HCT116 (cell line): ENCODE data around the gene NAGK. TPM values are rescaled to one million over a fixed set of nuclear protein-coding genes. Genes with fewer than 3 reads are reported as not detected.

Experiments used
- ATAC-seq: fragments of 200-7000 bp; cut with Tn5 transposase; 2 replicates; pipeline ENCODE4 v1.9.1; 2020; ENCODE audit warnings: mild to moderate bottlenecking, moderate library complexity
- BruUV-seq: library from RNA; stranded (reverse); fragments of 400-500 nt; replicated peaks from 2 replicates; lab custom pipeline; 2021; lab: Mats Ljungman, UMichigan
- CTCF ChIA-PET: fragments of 300-600 bp; sonication (Branson Sonifier 250); formaldehyde crosslinking; loops from one replicate; lab custom pipeline; 2021; ENCODE audit warnings: antibody characterized with exemption; lab: Charles Lee
- POLR2A ChIA-PET: fragments of 300-600, 350-600 bp; sonication (Branson Sonifier 250); formaldehyde crosslinking; loops from one replicate; lab custom pipeline; 2021; ENCODE audit warnings: antibody characterized with exemption; lab: Charles Lee
- RAD21 ChIA-PET, 2 experiments: fragments of 300-600 bp; sonication (Branson Sonifier 250); formaldehyde crosslinking; loops; one replicate each; lab custom pipeline; 2023; ENCODE audit warnings: low total read pairs in 2 of 2; ENCODE audit not compliant: uncharacterized antibody in 2 of 2, unreplicated experiment in 2 of 2, low non-redundant PET in 1 of 2; lab: Charles Lee
- DNase-seq: peaks from one replicate; pipeline ENCODE4 v3.0.0-alpha.2; 2010; ENCODE audit warnings: low read depth, low spot score
- H2AFZ ChIP-seq: fragments of 200-600 bp; shearing (Covaris generic), sonication (generic); 2 replicates; pipeline ENCODE4 v1.6.1; 2017; ENCODE audit warnings: low read depth, mixed run types, mixed read lengths, antibody characterized with exemption, low read length; ENCODE audit not compliant: poor library complexity, severe bottlenecking
- H3K27ac ChIP-seq: 2 replicates; pipeline ENCODE4 v1.5.1; 2012; ENCODE audit warnings: low read depth, low read length
- H3K27me3 ChIP-seq: fragments of 200-600 bp; sonication (generic); 2 replicates; pipeline ENCODE4 v1.6.1; 2016; ENCODE audit warnings: mixed run types, low read length, mixed read lengths; ENCODE audit not compliant: insufficient read depth
- H3K36me3 ChIP-seq, 2 experiments: fragments of 200-500 bp in 1 of 2; fragments of 200-600 bp in 1 of 2; sonication (Bioruptor generic) in 1 of 2; sonication (generic) in 1 of 2; 2 replicates each; pipeline versions ENCODE4 v1.5.1 to v1.6.1; 2014 to 2016; ENCODE audit warnings: low read length in 2 of 2, inconsistent platforms in 1 of 2, mixed read lengths in 1 of 2, mixed run types in 1 of 2; ENCODE audit not compliant: insufficient read depth in 2 of 2, control insufficient read depth in 1 of 2
- H3K4me1 ChIP-seq, 2 experiments: fragments of 200-600 bp in 1 of 2; sonication (generic) in 1 of 2; 2 replicates each; pipeline versions ENCODE4 v1.5.1 to v1.6.1; 2012 to 2017; ENCODE audit warnings: low read length in 2 of 2, inconsistent platforms in 1 of 2, mild to moderate bottlenecking in 1 of 2, mixed read lengths in 1 of 2, mixed run types in 1 of 2, moderate library complexity in 1 of 2; ENCODE audit not compliant: insufficient read depth in 2 of 2, control insufficient read depth in 1 of 2
- H3K4me2 ChIP-seq: fragments of 200-600 bp; sonication (generic); 2 replicates; pipeline ENCODE4 v1.6.1; 2017; ENCODE audit warnings: mixed run types, low read length, mixed read lengths
- H3K4me3 ChIP-seq, 2 experiments: fragments of 200-600 bp in 1 of 2; sonication (generic) in 1 of 2; replicated peaks in 1 of 2; 2 replicates each; pipeline ENCODE4 v1.5.1; 2011 to 2016; ENCODE audit warnings: low read length in 2 of 2, control low read depth in 1 of 2, low read depth in 1 of 2, mild to moderate bottlenecking in 1 of 2, mixed read lengths in 1 of 2, mixed run types in 1 of 2
- H3K79me2 ChIP-seq: fragments of 200-600 bp; sonication (generic); 2 replicates; pipeline ENCODE4 v1.6.1; 2017; ENCODE audit warnings: mild to moderate bottlenecking, mixed run types, low read length, moderate library complexity, mixed read lengths; ENCODE audit not compliant: insufficient read depth
- H3K9ac ChIP-seq: fragments of 200-600 bp; sonication (generic); 2 replicates; pipeline ENCODE4 v1.6.1; 2016; ENCODE audit warnings: low read length, mixed read lengths
- H3K9me2 ChIP-seq: fragments of 200-600 bp; sonication (generic), shearing (Covaris generic); 2 replicates; pipeline ENCODE4 v1.6.1; 2017; ENCODE audit warnings: mixed run types, mild to moderate bottlenecking, moderate library complexity; ENCODE audit not compliant: insufficient read depth
- H3K9me3 ChIP-seq, 2 experiments: fragments of 200-500 bp in 1 of 2; fragments of 200-600 bp in 1 of 2; sonication (Bioruptor generic) in 1 of 2; sonication (generic) in 1 of 2; 2 replicates each; pipeline ENCODE4 v1.6.1; 2014 to 2017; ENCODE audit warnings: low read length in 2 of 2, mixed read lengths in 2 of 2, inconsistent platforms in 1 of 2, low read depth in 1 of 2, mild to moderate bottlenecking in 1 of 2, mixed run types in 1 of 2, moderate library complexity in 1 of 2; ENCODE audit not compliant: control insufficient read depth in 1 of 2, insufficient read depth in 1 of 2
- H4K20me1 ChIP-seq: fragments of 200-600 bp; sonication (generic), shearing (Covaris generic); 2 replicates; pipeline ENCODE4 v1.6.1; 2017; ENCODE audit warnings: mixed run types, mild to moderate bottlenecking, moderate library complexity; ENCODE audit not compliant: insufficient read depth
- ATF3 ChIP-seq: IDR thresholded peaks from 2 replicates; pipeline ENCODE4 v1.6.1; 2012
- CTCF ChIP-seq, 3 experiments: fragments of 200-600 bp in 1 of 3; sonication (generic) in 1 of 3; IDR thresholded peaks in 2 of 3; conservative IDR thresholded peaks in 1 of 3; 2 replicates each; pipeline ENCODE4 v1.5.1; 2012 to 2017; ENCODE audit warnings: low read depth in 2 of 3, low read length in 2 of 3, antibody characterized with exemption in 1 of 3, borderline replicate concordance in 1 of 3, control low read depth in 1 of 3, mild to moderate bottlenecking in 1 of 3, mixed read lengths in 1 of 3, mixed run types in 1 of 3, moderate library complexity in 1 of 3; ENCODE audit not compliant: insufficient read depth in 1 of 3
- EGR1 ChIP-seq: IDR thresholded peaks from 2 replicates; pipeline ENCODE4 v1.6.1; 2012; ENCODE audit warnings: low read depth
- ELF1 ChIP-seq: IDR thresholded peaks from 2 replicates; pipeline ENCODE4 v1.6.1; 2012; ENCODE audit warnings: low read depth, borderline replicate concordance
- EZH2 ChIP-seq: fragments of 200-600 bp; sonication (generic); IDR thresholded peaks from 2 replicates; pipeline ENCODE4 v1.6.1; 2017; ENCODE audit warnings: antibody characterized with exemption, mixed run types
- JUND ChIP-seq: IDR thresholded peaks from 2 replicates; pipeline ENCODE4 v1.6.1; 2012
- MAX ChIP-seq: IDR thresholded peaks from 2 replicates; pipeline ENCODE4 v1.6.1; 2012
- REST ChIP-seq: IDR thresholded peaks from 2 replicates; pipeline ENCODE4 v1.6.1; 2012; ENCODE audit warnings: low read depth
- SIN3A ChIP-seq: IDR thresholded peaks from 2 replicates; pipeline ENCODE4 v1.6.1; 2012; ENCODE audit warnings: low read depth
- SRF ChIP-seq: IDR thresholded peaks from 2 replicates; pipeline ENCODE4 v1.6.1; 2012; ENCODE audit warnings: low read depth
- YY1 ChIP-seq: IDR thresholded peaks from 2 replicates; pipeline ENCODE4 v1.6.1; 2011; ENCODE audit warnings: low read length, low read depth, moderate library complexity, mild to moderate bottlenecking; ENCODE audit not compliant: insufficient replicate concordance; ENCODE audit errors: extremely low read depth
- ZBTB33 ChIP-seq: IDR thresholded peaks from 2 replicates; pipeline ENCODE4 v1.6.1; 2011; ENCODE audit warnings: mild to moderate bottlenecking, low read length, moderate library complexity; ENCODE audit not compliant: insufficient replicate concordance; ENCODE audit errors: extremely low read depth
- ZFX ChIP-seq: fragments of 450-650 bp; IDR thresholded peaks from 2 replicates; pipeline ENCODE4 v1.6.1; 2017
- ZNF274 ChIP-seq: fragments of 200-500 bp; sonication (Bioruptor generic); IDR thresholded peaks from 2 replicates; pipeline ENCODE4 v1.6.1; 2014; ENCODE audit warnings: mild to moderate bottlenecking, low read depth, low read length, inconsistent platforms
- intact Hi-C: fragments of 100-400 bp; cut with micrococcal nuclease; formaldehyde crosslinking; loops from 2 replicates; pipeline ENCODE4 v1.10.0; 2022
- total RNA-seq: library from RNA; stranded (reverse); gene quantifications from one replicate; pipeline ENCODE4 v1.2.1, GENCODE V29; 2021; ENCODE audit not compliant: unreplicated experiment

NAGK gene
- total RNA-seq, 1 experiment from 2014 or later: 36.8 TPM

GRCh38 chr2:71125506-71126294 lies 57.3 kb downstream of the NAGK start:
- no peak overlapping the region for H3K27ac ChIP-seq
- no peak overlapping the region for H3K4me2 ChIP-seq
- CTCF ChIA-PET: interaction anchor here (1.5 kb wide), 1 partner anchor 25 kb away, joined by 5 read pairs; no protein-coding TSS in a partner anchor
- no peaks in the 10 kb centered on the region for H3K27me3 ChIP-seq
- peaks cover 0 to 10% of the 10 kb centered on the region in 2 experiments; a peak in 1 of 4 replicates for H3K4me1 ChIP-seq
- intact Hi-C loops: no loop called here
- TF ChIP-seq REST: no peak
- no peak for TF ChIP-seq CTCF (IDR thresholded peaks at IDR 0.05 in 2 of 3, conservative IDR thresholded peaks at IDR 0.05 in 1 of 3; ENCODE audit: borderline replicate concordance in 1 of 3, insufficient read depth in 1 of 3, low read depth in 2 of 3, low read length in 2 of 3)
- no peak for TF ChIP-seq JUND
- no peak for TF ChIP-seq MAX
- no peak for TF ChIP-seq EGR1
- no peak for TF ChIP-seq SIN3A
- TF ChIP-seq ZNF274: no peak
- TF ChIP-seq EZH2: no peak
- TF ChIP-seq YY1: no peak
- no peak for TF ChIP-seq ZFX
- TF ChIP-seq ELF1: no peak
- no peak for TF ChIP-seq ZBTB33
- TF ChIP-seq ATF3: no peak
- TF ChIP-seq SRF: no peak
- H3K36me3 ChIP-seq: 0 out of 4 replicates have a peak, but pooled peaks cover 0 to 4% of the 10 kb centered on the region in 2 experiments
- H3K9ac ChIP-seq: no peak overlapping the region
- BruUV-seq: no TSS peak
- no peak overlapping the region for H3K4me3 ChIP-seq
- no peak overlapping the region for H2AFZ ChIP-seq
- H3K9me2 ChIP-seq: no peaks in the 10 kb centered on the region
- ATAC-seq (no peak), DNase-seq (no peak)
- RAD21 ChIA-PET: no interaction called here
- POLR2A ChIA-PET: no interaction called here
- peaks cover 17% of the 10 kb centered on the region for H3K79me2 ChIP-seq
- H4K20me1 ChIP-seq: no peaks in the 10 kb centered on the region
- H3K9me3 ChIP-seq: no peaks in the 10 kb centered on the region
